GM18519 (cell line): ENCODE measurements around the gene HDAC6.
"Not testable (repeated sequence)": the region's sequence is repeated elsewhere in the genome, so short reads cannot be mapped to it uniquely, and the experiment has no call there.

Source experiments
- ATAC-seq: cut with Tn5 transposase; IDR thresholded peaks from one replicate; pipeline ENCODE4 v1.9.1; 2021; ENCODE audit warnings: mild to moderate bottlenecking, moderate library complexity; ENCODE audit not compliant: unreplicated experiment, low FRiP score

The HDAC6 gene

DNA sequence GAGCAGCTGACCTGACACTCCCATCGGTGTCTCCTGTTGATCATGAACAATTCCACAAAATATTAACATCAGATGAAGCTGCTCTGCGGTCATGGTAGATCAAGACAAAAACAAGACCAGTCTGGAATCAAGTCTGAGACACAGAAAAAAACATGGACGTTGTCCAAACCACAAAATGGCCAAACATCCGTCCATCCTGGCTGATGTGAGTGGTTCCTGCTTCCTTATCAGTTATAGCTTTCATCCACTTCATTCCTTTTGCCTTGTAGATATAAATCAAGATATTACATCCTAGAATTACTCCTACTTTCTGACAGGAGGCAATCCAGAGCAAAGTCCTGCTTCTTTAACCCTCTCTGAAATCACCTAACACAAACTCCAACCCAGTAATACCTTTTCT is 62.3 kb downstream of the HDAC6 start:
- ATAC-seq: no peak

DNA sequence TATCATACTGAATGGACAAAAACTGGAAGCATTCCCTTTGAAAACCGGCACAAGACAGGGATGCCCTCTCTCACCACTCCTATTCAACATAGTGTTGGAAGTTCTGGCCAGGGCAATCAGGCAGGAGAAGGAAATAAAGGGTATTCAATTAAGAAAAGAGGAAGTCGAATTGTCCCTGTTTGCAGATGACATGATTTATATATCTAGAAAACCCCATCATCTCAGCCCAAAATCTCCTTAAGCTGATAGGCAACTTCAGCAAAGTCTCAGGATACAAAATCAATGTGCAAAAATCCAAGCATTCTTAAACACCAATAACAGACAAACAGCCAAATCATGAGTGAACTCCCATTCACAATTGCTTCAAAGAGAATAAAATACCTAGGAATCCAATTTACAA is 70.2 kb downstream of the HDAC6 start:
- not testable (repeated sequence) for ATAC-seq
